GM19025 (cell line): ENCODE data around the gene HLA-DQA1.
"Not testable (repeated sequence)": the region's sequence is repeated elsewhere in the genome, so short reads cannot be mapped to it uniquely, and the experiment has no call there.

Source experiments
- ATAC-seq: cut with Tn5 transposase; IDR thresholded peaks from one replicate; pipeline ENCODE4 v1.9.1; 2021; ENCODE audit warnings: mild to moderate bottlenecking, low read depth, moderate library complexity; ENCODE audit not compliant: unreplicated experiment

HLA-DQA1 gene

DNA sequence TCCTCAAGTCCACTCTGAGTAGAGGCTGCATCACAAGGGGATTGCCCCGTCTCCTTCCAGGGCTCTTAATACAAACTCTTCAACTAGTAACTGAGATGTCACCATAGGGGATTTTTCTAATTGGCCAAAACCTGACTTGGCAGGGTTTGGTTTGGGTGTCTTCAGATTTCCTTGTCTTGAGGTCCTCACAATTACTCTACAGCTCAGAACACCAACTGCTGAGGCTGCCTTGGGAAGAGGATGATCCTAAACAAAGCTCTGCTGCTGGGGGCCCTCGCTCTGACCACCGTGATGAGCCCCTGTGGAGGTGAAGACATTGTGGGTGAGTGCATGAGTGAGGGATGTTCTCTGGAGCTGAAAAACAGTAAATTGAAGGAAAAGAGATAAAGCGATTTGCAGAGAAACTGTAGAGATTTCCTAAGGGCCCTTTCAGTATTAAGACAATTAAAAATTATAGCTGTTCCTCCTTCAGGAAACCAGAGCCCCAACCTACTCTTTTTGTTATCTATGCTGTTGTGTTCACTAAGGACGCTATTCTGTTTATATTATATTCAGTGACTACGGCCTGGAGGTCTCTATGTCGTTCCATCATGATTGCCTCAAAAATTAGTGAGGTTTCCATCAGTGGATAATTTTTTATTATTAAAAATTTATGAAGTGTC, at the start of gene HLA-DQA1:
TSS of gene HLA-DQA1 (plus strand) at position 188 of the 662 bp plus-strand sequence. CDS start at position 241, 53 bp downstream.
- peak; percentile 74 for ATAC-seq

DNA sequence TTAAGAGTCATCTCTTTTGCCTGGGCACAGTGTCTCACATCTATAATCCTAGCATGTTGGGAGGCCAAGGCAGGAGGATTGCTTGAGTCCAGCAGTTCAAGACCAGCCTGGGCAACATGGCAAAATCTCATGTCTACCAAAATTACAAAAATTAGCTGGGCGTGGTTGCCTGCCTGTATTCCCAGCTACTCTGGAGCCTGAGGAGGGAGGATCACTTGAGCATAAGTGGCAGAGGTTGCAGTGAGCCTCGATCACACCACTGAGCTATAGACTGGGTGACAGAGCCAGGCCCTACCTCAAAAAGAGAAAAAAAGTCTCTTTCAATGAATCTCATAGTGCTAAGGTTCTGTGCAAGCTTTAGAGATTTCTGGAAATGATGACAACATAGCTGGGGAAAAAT, 49.0 kb upstream of the HLA-DQA1 start:
- no peak for ATAC-seq

DNA sequence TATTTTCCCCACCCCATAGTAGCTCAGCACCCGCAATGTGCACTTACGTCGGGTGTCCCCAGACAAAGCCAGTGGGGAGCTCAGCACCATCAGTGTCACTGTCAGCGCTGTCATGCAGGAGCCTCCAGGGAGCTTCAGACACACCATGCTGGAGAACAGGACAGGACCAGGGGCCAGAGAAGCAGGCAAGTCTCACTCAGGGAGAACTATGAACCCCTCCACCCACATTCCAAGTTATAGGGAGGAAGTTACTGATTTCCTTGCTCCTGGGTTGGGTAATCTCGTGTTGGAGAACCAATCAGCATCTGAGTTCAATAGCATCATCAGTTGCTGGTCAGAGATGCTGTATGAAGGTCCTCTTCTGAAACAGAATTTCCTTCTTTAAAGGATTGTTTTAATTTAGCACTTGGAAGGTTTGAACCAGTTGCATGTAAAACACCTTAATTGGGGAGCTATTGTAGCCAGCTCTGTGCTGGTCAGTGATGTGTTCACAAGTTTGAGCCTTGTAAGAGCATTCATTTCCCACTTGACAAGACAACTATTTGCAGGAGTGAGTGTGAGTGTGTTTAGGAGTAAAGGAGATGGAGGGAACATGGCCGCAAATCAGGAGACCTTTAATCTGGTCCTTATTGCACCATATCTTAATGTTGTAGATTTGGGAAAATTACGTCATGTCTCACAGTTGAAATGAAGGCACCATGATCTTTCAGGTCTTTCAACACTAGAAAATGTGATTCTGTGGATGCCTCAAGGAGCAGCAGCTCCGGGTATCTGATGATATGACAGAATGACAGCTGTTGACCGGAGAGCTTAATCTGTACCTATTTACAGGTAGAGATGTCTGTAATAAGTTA, 47.4 kb upstream of the HLA-DQA1 start, which contains the start of gene HLA-DRB1:
TSS of gene HLA-DRB1 (minus strand) at position 253 of the 854 bp plus-strand sequence. CDS start at position 147, 106 bp downstream.
- peak; percentile 91 for ATAC-seq

DNA sequence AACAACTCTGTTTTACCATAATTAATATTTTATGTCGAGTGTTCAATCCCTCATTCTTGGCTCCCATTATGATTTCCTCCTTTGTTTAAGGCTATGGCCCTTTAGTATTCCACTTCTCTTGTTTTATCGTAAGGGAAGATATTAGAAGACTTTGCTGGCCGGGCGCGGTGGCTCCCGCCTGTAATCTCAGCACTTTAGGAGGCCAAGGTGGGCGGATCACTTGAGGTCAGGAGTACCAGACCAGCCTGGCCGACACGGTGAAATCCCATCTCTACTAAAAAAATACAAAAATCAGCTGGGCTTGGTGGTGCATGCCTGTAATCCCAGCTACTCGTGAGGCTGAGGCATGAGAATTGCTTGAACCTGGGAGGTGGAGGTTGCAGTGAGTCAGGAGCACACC, 46.5 kb upstream of the HLA-DQA1 start:
- ATAC-seq: not testable (repeated sequence)

DNA sequence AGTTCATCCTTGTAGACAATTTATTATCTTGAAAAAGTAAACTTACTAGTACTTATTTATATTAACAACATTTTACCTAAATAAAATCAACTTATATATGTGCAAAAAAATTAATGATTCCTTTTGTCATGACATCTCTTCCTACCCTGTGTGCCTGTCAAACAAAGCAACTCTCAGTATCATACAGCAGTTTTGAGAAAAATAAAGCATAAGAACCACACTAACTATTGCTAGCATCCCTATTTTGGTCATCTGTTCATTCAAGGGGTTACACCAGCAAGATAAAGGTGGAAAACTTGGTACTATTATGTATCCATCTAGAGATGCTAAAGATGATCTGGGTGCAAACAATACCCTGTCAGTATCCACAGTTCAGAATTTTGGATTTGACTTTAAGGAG, 40.2 kb upstream of the HLA-DQA1 start:
- no peak for ATAC-seq

DNA sequence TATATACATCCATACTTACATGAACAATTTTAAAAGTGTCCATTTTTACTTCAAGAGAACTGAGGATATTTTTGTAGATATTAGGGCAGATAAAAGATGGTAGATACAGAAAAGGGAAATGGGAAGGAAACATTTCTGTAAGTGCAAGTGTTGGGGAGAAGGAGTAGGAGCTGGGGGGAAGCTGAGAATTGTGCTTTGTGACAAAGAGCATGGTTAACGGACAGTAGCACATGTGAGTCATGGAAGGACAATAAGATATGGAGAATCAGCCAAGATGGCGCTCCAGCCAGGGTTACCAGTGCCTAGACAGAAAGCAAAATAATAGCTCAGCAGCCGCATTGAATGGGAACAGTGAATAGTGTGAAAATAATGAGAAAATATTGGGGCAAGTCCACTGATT, 34.8 kb upstream of the HLA-DQA1 start:
- no peak for ATAC-seq

DNA sequence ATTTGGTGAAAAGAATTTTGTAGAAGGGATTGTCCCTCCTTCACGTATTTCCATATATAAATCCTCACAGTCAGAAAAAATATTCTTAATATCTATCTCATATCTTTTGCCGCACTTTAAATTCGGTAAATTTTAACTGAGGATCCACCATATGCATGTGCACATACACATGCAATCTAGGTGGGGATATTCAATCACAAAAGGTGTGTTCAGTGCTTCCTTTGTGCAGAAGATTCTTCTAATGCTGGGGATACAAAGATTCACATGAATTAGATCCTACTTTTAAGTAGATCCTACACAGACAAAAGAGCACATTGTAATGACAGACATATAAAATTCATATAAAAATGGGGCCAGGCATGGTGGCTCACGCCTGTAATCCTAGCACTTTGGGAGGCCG, 34.0 kb upstream of the HLA-DQA1 start:
- no peak for ATAC-seq

DNA sequence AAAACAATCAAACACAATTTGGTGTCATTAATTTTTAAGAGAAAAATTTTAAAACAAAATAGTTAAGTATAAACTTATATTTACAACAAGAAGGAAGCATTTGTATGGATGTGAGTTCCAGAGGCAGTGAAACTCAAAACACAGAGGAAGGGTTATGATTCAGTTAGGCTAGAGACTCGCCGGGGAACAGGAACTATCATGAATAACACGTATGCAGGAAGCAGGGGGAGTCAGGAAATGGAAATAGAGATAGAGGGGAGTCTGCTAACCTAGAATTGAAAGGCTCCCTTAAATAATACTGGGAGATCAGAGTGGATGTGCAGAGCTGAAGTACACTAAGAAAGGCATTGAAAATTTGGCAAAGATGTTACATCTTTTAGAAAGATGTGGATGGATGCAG, 33.3 kb upstream of the HLA-DQA1 start:
- ATAC-seq: no peak

DNA sequence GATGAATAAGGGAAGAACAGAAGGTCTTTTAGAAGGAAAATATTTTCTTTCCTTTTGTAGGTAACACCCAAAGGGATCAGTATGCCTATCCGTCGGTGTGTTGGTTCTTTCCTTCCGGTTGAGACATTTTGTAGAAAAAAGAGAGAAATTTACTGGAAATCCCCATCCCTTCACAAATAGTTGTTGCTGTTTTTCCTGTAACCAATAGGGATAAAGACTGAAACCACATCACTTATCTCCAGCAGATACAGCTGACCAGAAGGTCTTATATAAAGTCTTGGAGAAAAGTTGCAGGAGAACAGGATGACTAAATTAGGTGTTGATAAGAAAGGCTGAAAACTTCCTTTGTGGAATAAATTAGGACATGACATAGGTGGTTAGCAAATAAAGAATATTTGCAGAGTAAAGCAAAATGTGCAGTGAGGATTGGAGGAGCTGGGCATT, 32.8 kb upstream of the HLA-DQA1 start:
- ATAC-seq: no peak

DNA sequence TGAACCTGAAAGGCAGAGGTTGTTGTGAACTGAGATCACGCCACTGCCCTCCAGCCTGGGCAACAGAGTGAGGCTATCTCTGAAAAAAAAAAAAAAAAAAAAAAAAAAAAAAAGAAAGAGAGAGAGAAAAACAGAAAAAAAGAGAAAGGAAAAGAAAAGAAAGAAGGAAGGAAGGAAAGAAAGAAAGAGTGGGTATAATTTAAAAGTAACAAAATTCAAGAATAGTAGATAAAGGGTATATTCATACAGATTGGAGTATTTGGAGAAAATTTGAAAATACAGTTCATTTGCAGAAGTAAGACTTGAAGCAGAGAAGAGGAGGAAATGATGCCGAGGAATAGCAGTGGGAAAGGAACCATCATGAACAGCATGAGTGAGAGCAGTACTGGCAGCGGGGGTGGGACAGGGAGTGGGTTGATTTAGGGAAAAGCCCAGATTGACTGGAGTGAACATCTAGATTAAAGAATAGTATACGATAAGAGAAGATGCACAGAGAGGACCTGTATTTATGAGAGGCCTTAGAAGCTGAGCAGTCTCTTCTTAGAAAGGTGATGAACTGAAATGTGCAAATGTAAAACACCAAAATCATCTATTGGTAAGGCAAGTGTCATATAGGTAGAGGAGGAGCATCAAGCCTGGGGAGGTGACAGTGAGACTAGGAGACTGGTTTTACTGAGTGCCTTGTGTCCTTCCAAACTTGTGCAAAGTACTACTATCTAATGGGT, 29.8 kb upstream of the HLA-DQA1 start:
- no peak for ATAC-seq

DNA sequence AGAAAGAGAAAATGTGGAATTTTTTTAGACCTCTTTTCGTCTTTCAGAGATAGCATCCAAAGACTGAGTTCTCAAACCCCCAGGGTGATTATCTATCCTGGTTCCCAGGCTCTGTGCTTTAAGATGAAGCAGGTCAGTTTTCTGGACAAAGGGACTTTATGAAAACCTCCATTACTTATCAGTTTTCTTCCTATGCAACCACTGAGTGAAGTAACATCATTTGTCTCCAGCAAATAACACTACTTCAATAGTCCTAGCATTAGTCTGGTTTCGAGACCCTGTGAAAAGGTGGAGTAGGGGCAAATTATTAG, 29.3 kb upstream of the HLA-DQA1 start:
- ATAC-seq: no peak

DNA sequence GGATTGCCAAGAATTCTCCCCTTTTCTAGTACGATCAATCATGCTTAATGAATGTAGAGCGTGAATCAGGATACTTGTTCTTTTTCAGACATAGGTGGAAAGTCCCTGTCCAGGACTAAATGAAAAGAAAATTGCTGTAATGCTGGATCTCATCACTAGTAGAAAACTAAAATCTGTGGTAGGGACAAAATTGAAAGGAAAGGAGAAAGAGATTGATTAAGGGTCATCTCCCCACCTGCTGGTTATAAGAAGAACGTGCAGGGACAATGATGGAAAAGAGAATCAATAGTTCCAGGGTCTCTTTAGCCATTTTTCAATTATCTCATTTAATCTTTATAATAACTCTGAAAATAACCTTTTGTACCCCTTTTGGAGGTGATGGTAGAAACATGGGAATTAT, 28.8 kb upstream of the HLA-DQA1 start:
- ATAC-seq: no peak

DNA sequence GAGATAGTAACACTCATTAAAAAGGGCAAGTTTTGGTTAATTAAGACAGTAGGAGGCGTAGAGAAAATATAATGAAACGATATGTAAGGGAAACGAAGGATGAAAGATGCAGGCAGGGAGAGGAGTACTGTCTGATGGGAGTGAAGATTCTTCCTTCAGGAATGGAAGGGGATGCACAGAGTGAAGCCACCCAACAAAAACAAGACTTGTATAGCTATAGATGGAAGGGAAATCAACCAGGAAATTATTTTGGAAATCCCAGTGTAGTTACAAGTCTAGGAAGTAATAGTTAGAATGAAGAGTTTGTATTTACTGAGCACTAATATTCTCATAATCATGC, 27.8 kb upstream of the HLA-DQA1 start:
- no peak for ATAC-seq

DNA sequence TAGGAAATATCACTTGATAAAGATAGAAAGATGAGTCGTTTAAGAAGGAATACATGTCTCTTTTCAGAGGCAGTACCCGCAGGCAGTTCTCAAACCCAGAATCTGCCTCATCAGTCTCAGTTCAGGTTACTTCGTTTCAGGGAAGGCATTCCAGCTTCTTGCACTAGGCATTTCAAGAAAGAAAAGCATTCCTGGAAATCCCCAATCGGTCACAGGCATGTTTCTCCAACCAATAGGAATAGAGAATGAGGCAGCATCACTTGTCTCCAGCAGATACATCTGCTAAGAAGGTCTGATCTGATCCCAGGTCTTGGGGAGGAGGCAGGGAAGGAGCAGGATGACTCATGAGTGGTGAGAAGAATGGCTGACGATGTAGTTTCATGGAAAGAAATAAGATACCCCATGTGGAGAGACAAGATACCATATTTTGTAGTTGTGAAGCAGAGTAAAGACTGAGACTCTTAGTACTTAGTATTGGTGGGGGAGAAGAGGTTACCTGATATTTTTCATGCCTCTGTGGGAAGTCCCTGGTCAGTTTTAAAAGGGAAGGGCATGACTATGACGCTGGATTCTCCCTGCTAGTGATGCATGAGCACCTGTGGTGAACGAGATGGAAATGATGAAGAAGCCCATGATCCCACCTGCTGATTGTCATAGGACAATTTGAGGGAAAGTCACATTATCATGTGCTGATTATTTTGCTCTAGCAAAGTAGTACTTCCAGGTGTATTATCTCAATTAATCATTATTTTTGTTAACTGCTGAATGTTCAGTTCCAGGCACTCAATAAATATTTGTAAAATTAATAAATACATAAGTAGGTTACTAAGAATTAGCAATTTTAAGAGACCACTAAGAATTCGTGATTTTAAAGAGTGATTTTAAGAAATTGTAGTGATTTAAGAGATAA, 27.2 kb upstream of the HLA-DQA1 start:
- peak; percentile 90 for ATAC-seq

DNA sequence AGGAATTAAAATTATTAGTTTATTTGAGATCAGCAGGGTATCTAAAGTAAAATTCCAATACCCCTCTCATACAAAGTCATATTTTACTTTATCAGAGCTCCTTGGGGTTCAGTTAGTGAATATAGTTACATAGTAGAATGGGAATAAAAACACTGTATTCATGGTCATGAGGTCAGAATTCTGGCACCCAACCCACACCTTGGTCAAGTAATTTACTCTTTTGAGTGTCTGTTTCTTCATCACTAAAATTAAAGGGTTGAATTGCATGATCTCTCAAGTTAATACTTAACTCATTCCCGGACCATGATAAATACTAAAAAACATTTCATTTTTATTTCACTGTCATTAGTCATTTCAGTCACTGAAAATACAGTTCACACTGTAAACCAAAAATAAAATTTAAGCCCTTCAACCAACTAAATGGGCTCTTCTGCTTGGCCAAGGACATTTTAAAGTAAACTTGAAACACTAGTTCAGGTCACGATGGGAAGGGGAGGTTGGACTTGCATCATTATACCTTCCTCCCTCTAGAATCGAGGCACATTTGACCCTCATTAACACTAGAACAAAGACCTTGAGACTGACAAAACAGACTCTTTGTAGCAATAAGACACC, 26.4 kb upstream of the HLA-DQA1 start:
- no peak for ATAC-seq

DNA sequence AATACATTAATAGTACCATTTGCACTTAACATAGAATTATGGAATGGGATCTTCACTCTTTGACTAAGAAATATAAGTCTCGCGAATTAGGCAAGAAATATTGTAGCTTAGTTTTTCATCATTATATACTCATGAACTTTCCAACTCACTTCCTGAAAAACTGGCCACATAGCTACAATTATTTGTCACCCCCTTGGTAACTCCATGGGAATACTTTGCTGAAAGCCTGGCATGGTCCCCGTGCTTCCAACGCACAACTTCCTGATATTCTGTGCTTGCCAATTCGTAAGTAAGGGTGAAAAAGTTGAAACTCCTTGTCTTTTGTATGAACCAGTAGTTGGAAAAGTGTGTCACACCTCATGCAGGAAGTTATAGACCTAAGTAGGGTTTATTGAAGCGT, 23.7 kb upstream of the HLA-DQA1 start:
- ATAC-seq: no peak

DNA sequence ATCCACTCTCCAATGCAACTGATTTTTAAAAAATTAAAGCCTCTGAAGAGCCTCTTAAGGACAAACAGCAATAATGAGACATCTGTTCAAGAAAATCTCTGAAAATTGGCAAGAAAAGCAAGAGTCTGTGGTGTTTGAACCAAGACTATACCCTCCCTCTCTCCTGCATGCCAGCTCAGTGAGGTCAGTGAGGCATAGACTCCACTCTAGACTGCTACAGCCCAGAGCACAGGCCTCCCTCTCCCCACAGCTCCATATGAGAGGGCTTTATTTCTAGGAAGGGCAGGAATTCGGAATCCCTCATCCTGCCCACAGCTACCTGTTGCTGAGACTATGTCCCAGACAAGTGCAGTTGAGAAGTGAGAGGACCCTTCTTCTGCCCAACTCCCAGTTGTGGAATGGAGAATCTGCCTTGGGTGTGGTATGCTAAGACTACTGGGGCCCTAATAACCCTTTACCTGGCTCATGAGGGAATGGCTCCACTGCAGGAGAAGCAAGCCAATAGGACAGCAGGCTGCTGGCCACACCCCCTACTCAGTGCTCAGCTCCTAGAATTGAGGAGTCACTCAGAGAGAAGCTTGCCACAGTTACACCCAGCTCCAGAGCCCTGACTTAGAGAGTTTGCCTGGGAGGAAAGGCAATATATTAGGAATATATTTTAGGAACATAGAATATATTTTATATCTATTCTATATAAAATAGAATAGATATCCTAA, 22.7 kb upstream of the HLA-DQA1 start:
- ATAC-seq: no peak

DNA sequence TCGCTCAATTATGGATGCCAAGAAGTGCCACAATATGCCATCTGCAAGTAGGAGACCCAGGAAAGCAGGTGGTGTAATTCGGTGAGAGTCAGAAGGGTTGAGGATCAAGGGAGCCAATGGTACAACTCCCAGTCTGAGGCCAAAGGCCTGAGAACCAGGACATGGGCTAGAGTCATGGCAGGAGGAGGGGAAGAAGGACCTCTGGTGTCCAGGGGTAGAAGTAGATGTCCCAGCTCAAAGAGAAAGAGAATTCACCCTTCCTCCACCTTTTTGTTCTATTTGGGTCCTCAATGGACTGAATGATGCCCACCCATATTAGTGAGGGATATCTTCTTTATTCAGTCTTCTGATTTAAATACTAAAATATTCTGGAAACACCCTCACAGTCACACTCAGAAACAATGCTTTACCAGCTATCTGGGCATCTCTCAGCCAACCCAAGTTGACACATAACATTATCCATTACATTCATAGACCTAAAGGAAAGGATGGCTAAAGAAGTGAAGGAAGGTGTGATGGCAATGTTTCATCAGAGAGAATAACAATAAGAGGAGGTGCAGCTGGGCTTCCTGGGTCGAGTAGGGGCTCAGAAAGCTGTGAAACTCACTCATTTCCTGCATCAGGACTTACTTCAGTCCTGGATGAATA, 21.2 kb upstream of the HLA-DQA1 start:
- ATAC-seq: no peak

DNA sequence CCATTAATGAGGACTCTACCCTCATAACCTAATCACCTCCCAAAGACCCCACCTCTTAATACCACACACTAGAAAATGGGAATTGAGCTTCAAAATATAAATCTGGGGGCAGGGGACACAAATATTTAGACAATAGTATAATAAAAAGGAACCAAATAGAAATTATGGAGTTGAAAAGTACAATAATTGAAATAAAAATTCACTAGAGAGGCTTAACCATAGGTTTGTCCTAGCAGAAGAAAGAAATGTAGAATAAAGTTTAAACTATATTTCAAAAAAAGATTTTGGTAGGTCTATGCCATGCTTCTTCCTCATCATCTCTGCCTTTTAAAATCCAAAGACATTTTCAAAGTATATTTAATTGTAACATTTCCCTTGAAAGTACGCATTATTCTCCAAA, 19.5 kb upstream of the HLA-DQA1 start:
- ATAC-seq: no peak
